NT2/D1 (cell line): ENCODE results near the gene PAQR7.

Experiments used
- SUZ12 ChIP-seq: IDR thresholded peaks from 2 replicates; pipeline ENCODE4 v1.6.1; 2011; ENCODE audit not compliant: insufficient read length, insufficient read depth; ENCODE audit errors: extremely low read depth
- YY1 ChIP-seq: IDR thresholded peaks from 2 replicates; pipeline ENCODE4 v1.6.1; 2011; ENCODE audit not compliant: insufficient read length, insufficient read depth

DNA sequence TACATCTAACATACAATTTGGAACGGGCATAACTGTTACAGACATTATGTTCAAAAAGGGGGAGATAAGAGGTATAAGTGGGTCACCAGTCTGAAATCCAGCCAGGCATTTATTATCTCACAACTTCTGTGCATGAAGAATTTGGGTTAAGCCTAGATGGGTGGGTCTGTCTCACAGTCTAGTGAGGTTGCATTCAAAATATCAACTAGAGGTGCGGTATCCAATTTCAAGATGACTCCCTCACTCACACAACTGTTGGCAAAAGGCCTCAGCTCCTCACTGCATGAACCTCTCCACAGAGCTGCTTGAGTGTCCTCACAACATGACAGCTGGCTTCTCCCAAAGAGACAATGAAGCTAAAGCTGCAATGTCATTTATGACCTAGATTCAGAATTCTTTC lies 21.0 kb downstream of the PAQR7 start:
- no peak for TF ChIP-seq SUZ12
- no peak for TF ChIP-seq YY1
